ENCODE data around the gene OR6V1. TPM values are rescaled to one million over a fixed set of nuclear protein-coding genes. Genes with fewer than 3 reads are reported as not detected.

The OR6V1 gene
- total RNA-seq, 3 donors from 2014 or later, result not detected

DNA sequence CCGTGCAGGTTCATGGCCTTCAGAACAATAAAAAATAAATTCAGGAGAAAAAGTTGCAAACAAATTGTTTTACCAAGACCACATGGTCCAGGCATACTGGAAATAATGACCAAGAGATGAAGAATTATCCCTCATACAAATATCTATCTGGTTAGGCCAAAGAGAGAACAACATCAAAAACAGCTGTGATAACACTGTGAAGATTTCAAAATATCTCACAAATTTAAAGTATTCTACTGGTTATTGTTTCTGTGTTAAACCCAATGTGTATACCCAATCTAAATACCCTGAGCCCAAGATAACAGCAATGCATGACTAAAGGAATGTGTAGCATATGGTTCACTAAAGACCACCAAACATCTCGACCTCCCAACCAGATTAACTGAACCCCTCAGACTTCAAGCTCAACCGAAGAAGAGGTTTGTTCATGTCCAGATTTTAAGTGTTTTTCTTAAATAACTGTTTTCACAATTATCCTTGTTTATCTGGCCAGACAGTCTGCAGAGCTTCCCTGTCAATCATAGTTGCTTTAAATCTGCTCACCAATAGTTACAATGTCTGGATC, 36.1 kb upstream of the OR6V1 start:
- Histone ChIP-seq H3K9me3 (no peaks in the 10 kb centered on the region), H3K27ac (no peak overlapping the region), H3K36me3 (no peaks in the 10 kb centered on the region), H3K4me1 (no peaks in the 10 kb centered on the region), H3K4me3 (no peak overlapping the region), H3K27me3 (no peaks in the 10 kb centered on the region)
- intact Hi-C loops (cut with DNase I; ENCODE audit: low total_unique reads), result no loop called here
- TF ChIP-seq POLR2A (IDR thresholded peaks at IDR 0.05) (no peak), POLR2AphosphoS5 (IDR thresholded peaks at IDR 0.05) (no peak)
- TF ChIP-seq, protein P1, sequence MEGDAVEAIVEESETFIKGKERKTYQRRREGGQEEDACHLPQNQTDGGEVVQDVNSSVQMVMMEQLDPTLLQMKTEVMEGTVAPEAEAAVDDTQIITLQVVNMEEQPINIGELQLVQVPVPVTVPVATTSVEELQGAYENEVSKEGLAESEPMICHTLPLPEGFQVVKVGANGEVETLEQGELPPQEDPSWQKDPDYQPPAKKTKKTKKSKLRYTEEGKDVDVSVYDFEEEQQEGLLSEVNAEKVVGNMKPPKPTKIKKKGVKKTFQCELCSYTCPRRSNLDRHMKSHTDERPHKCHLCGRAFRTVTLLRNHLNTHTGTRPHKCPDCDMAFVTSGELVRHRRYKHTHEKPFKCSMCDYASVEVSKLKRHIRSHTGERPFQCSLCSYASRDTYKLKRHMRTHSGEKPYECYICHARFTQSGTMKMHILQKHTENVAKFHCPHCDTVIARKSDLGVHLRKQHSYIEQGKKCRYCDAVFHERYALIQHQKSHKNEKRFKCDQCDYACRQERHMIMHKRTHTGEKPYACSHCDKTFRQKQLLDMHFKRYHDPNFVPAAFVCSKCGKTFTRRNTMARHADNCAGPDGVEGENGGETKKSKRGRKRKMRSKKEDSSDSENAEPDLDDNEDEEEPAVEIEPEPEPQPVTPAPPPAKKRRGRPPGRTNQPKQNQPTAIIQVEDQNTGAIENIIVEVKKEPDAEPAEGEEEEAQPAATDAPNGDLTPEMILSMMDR (IDR thresholded peaks at IDR 0.05), result no peak
- DNase-seq (ENCODE audit: low spot score in 2 of 2), result no peak

GRCh38 chr7:143016996-143017395, 35.1 kb upstream of the OR6V1 start:
- Histone ChIP-seq H3K4me1 (no peaks in the 10 kb centered on the region), H3K36me3 (no peaks in the 10 kb centered on the region), H3K9me3 (no peaks in the 10 kb centered on the region), H3K27ac (no peak overlapping the region), H3K27me3 (no peaks in the 10 kb centered on the region), H3K4me3 (no peak overlapping the region)
- intact Hi-C loops (cut with DNase I; ENCODE audit: low total_unique reads), result no loop called here
- DNase-seq (ENCODE audit: low spot score in 2 of 2), result no peak
- TF ChIP-seq, protein P1 (IDR thresholded peaks at IDR 0.05), result no peak
- TF ChIP-seq POLR2A (IDR thresholded peaks at IDR 0.05) (no peak), POLR2AphosphoS5 (IDR thresholded peaks at IDR 0.05) (no peak)

- no peaks in the 10 kb centered on the region for H3K4me1 ChIP-seq
- no peaks in the 10 kb centered on the region for H3K27me3 ChIP-seq
- intact Hi-C loops (cut with DNase I; ENCODE audit: low total_unique reads), result no loop called here
- H3K27ac ChIP-seq, result no peak overlapping the region
- H3K9me3 ChIP-seq, result no peaks in the 10 kb centered on the region
- TF ChIP-seq POLR2A (IDR thresholded peaks at IDR 0.05) (no peak), POLR2AphosphoS5 (IDR thresholded peaks at IDR 0.05) (no peak)
- TF ChIP-seq, protein P1 (IDR thresholded peaks at IDR 0.05), result no peak
- H3K4me3 ChIP-seq, result no peak overlapping the region
- DNase-seq (ENCODE audit: low spot score in 2 of 2), result no peak
- H3K36me3 ChIP-seq, result no peaks in the 10 kb centered on the region
These were observed 33.2 kb upstream of the OR6V1 start for GRCh38 chr7:143018931-143019330.

- Histone ChIP-seq H3K27me3 (no peaks in the 10 kb centered on the region), H3K9me3 (no peaks in the 10 kb centered on the region), H3K4me1 (no peaks in the 10 kb centered on the region), H3K27ac (no peak overlapping the region), H3K36me3 (no peaks in the 10 kb centered on the region), H3K4me3 (no peak overlapping the region)
- intact Hi-C loops (cut with DNase I; ENCODE audit: low total_unique reads), result no loop called here
- DNase-seq (ENCODE audit: low spot score in 2 of 2), result no peak
- TF ChIP-seq POLR2AphosphoS5 (IDR thresholded peaks at IDR 0.05), result no peak
- no peak for TF ChIP-seq POLR2A (IDR thresholded peaks at IDR 0.05)
- TF ChIP-seq, protein P1 (IDR thresholded peaks at IDR 0.05), result no peak
These were observed 29.1 kb upstream of the OR6V1 start for GRCh38 chr7:143023047-143023446.

GRCh38 chr7:143025371-143025770, 26.8 kb upstream of the OR6V1 start:
- no peak for TF ChIP-seq POLR2AphosphoS5 (IDR thresholded peaks at IDR 0.05)
- TF ChIP-seq, protein P1 (IDR thresholded peaks at IDR 0.05), result no peak
- no peak for DNase-seq (ENCODE audit: low spot score in 2 of 2)
- no peaks in the 10 kb centered on the region for H3K4me1 ChIP-seq
- H3K27ac ChIP-seq, result no peak overlapping the region
- no peaks in the 10 kb centered on the region for H3K9me3 ChIP-seq
- H3K4me3 ChIP-seq, result no peak overlapping the region
- no peaks in the 10 kb centered on the region for H3K27me3 ChIP-seq
- no peaks in the 10 kb centered on the region for H3K36me3 ChIP-seq
- intact Hi-C loops (cut with DNase I; ENCODE audit: low total_unique reads), result no loop called here
